ENCODE results near the gene BDH1. TPM values are rescaled to one million over a fixed set of nuclear protein-coding genes. Genes with fewer than 3 reads are reported as not detected.
"Not testable (repeated sequence)": the region's sequence is repeated elsewhere in the genome, so short reads cannot be mapped to it uniquely, and the experiment has no call there.

Gene BDH1
- total RNA-seq, 3 donors from 2014 or later = 70.7 to 83.8 (median 79.9) TPM

DNA sequence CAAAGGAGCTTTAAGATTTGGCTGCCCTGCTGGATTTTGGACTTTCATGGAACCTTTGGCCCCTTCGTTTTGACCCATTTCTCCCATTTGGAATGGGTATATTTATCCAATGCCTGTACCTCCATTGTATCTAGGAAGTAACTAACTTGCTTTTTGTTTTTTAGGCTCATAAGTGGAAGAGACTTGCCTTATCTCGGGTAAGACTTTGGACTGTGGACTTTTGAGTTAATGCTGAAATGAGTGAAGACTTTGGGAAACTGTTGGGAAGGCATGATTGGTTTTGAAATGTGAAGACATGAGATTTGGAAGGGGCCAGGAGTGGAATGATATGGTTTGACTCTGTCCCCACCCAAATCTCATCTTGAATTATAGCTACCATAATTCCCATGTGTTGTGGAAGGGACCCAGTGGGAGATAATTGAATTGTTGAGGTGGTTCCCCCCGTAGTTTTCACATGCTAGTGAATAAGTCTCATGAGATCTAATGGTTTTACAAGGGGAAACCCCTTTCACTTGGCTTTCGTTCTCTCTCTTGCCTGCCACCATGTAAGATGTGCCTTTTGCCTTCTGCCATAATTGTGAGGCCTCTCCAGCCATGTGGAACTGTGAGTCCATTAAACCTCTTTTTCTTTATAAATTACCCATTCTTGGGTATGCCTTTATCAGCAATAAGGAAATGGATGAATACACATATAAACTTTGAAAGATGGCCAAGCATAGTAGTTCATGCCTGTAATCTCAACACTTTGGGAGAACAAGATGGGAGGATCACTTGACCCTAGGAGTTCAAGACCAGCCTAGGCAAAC, 15.5 kb upstream of the BDH1 start:
- H3K9me3 Mint-ChIP-seq = peaks cover 15% of the 10 kb centered on the region
- ATAC-seq; H3K4me1 Mint-ChIP-seq (ENCODE audit: low read depth); H3K36me3 Mint-ChIP-seq (ENCODE audit: insufficient read depth); H3K4me3 Mint-ChIP-seq; DNase-seq: not testable (repeated sequence)
- H3K27me3 Mint-ChIP-seq (ENCODE audit: low read depth) = peaks cover 21% of the 10 kb centered on the region

DNA sequence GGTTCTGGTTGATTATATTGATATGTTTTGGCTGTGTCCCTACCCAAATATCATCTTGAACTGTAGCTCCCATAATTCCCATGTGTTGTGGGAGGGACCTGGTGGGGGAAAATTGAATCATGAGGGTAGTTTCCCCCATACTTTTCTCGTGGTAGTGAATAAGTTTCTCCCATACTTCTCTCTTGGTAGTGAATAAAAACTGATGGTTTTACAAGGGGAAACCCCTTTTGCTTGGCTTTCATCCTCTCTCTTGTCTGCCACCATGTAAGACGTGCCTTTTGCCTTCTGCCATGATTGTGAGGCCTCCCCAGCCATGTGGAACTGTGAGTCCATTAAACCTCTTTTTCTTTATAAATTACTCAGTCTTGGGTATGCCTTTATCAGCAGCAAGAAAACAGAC, 13.7 kb upstream of the BDH1 start:
- DNase-seq; ATAC-seq; H3K4me1 Mint-ChIP-seq (ENCODE audit: low read depth); H3K36me3 Mint-ChIP-seq (ENCODE audit: insufficient read depth); H3K4me3 Mint-ChIP-seq: not testable (repeated sequence)
- peaks cover 16% of the 10 kb centered on the region for H3K9me3 Mint-ChIP-seq
- H3K27me3 Mint-ChIP-seq (ENCODE audit: low read depth) = peaks cover 19% of the 10 kb centered on the region

DNA sequence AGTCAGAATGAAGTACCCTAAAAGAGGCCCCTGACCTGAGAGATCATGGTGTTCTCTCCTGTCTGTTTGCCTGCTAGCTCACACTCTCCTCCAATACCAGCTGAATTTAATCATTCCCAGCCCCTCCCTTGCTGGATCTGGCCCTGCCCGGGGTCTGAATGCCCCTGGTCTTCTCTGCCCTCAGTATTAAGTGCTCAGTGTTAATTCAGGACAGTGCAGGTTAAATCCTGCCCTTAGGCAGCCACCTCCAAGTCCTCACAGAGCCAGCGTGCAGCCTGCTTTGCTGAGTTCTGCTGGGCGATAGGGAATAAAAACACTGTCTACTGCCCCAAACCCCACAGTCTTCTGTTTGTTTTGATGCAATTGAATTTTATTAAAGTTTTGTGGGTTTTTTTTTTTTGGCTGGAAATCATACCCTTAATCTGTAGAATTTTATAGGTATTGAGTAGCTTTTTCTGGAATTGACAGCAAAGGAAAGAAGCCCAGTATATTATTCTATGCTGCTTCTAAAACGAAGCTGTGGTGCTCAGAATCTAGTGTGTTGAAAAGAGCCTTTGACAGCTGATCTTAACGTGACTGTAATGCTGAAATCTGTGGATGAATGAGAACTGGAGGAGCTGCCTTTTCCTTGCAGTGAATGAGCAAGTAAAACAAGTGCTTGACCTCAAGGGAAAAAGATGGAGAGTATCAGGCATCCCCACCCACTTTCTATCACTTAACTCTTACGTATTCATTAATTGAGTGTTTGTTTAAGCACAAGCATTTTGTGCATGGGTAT, 12.3 kb upstream of the BDH1 start:
- ATAC-seq (no peak), DNase-seq (no peak)
- Mint-ChIP-seq H3K4me3 (no peak overlapping the region), H3K4me1 (ENCODE audit: low read depth) (no peaks in the 10 kb centered on the region), H3K9me3 (peaks cover 21% of the 10 kb centered on the region), H3K36me3 (ENCODE audit: insufficient read depth) (no peaks in the 10 kb centered on the region), H3K27me3 (ENCODE audit: low read depth) (peaks cover 17% of the 10 kb centered on the region)

DNA sequence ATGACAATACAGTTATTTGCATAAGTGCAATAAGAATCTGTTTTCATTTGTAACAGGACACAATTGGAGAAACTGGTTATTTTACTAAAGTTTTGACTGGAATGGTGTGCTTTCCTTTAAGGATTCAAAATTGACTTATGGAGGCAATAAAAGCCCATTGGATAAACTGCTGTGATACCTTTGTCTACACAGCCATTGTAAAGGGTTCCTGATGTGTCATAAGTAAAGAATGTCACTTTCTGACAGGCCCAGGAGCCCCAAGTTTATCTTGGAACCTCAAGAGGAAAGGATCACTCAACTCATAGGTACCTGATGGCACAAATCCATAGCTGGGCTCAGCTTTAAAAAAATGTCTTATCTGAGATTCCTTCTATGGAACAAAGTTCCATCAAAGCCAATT, 10.4 kb upstream of the BDH1 start:
- not testable (repeated sequence) for H3K4me1 Mint-ChIP-seq (ENCODE audit: low read depth); H3K4me3 Mint-ChIP-seq; DNase-seq; ATAC-seq; H3K36me3 Mint-ChIP-seq (ENCODE audit: insufficient read depth)
- Mint-ChIP-seq H3K27me3 (ENCODE audit: low read depth) (peaks cover 22% of the 10 kb centered on the region), H3K9me3 (peaks cover 18% of the 10 kb centered on the region)

DNA sequence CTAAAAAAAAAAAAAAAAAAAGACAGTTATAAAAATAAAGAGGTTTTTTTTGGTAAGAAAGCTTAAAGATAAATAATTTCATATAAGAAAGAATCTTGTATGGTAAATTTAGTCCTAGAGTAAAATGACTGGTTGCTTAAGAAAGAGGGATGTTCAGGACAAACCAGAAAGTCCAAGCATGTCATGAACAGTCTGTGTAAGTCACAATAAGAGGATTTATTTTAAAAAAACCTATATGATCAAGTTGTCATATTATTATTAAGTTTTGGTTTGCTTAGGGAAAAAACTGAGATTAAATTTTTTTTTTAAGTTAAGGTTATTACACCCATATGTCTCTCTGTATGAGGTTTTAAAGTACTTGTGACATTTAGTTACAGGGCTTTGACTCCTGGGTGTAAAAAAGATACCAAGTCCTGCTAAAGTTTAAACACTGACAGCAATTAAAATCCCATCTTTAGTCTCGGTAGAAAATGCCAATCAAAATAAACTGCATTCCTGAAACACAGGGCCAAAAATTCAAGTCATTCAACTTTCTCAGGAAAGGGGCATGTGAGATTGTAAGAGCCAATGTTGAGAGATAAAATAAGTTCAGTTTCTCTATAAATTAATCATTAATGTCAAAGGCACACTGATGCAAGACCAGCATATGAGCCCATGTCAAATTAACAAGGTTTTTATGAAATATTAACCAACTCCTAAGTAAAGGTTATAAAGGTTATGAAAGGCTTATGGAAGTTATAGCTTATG, 8.5 kb upstream of the BDH1 start:
- Mint-ChIP-seq H3K4me3 (no peak overlapping the region), H3K9me3 (peaks cover 8% of the 10 kb centered on the region), H3K36me3 (ENCODE audit: insufficient read depth) (no peaks in the 10 kb centered on the region), H3K27me3 (ENCODE audit: low read depth) (peaks cover 23% of the 10 kb centered on the region), H3K4me1 (ENCODE audit: low read depth) (peaks cover 4% of the 10 kb centered on the region)
- DNase-seq (no peak), ATAC-seq (no peak)

DNA sequence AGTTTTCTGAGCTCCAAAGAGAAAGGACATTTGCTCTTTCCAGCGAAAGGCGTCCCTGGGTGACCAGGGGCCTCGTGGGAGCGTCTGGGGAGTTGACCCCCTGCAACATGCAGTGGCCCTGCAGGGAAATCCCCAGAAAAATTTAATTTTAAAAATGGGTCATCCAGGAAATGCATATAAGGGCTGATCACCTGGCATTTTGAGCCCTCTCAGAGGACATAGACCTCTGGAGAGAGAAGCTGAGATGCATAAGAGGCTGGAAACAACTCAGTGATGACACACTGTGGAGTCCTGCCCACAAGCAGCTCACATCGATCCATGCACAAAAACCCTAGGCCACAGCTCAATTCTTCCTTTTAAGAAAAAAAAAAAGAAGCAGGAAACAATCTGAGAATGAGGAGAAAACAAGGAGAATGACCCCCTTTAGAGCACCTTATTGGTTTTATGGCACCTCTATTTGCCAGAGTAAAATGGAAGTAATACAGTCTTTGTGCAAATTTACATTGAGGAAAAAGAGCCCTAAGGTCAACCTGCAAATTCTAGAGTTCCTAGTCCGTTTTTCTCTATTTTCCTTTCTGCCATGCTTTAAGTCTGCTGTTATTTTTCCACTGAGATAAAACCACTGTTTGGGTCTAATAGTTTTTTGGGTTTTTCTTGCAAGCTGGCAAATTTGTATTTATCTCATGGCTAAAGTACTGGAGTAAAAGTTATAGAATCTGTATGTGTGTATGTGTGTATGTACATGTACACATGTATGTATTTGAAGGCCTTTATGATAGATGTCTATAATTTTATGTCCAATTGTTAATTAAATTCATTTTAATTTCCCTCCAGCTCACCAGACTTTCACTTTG, 6.9 kb upstream of the BDH1 start:
- Mint-ChIP-seq H3K4me1 (ENCODE audit: low read depth) (peaks cover 4% of the 10 kb centered on the region), H3K9me3 (peaks cover 8% of the 10 kb centered on the region), H3K4me3 (no peak overlapping the region), H3K27me3 (ENCODE audit: low read depth) (peaks cover 28% of the 10 kb centered on the region), H3K36me3 (ENCODE audit: insufficient read depth) (no peaks in the 10 kb centered on the region)
- DNase-seq = no peak
- ATAC-seq = no peak

DNA sequence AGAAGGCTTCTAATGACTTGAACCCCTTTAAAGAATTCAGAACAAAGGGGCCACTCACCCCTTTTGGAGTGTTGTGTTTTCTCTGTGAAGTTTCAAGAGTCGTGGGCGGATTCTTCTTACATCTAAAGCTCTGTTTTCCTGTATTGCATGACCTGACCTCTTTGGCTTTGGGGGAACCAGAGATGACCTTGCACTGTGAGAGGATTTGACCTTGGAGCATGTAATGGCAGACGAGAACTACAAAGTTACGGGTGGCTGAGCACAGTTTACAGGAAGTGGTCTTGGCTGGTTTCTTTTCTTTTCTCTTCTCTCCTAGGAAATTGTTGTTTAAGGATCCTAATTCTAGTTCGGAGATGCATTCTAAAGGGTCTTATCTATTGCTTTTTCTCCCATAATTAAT, 6.2 kb upstream of the BDH1 start:
- Mint-ChIP-seq H3K36me3 (ENCODE audit: insufficient read depth) (no peaks in the 10 kb centered on the region), H3K4me3 (no peak overlapping the region), H3K27me3 (ENCODE audit: low read depth) (peaks cover 21% of the 10 kb centered on the region), H3K9me3 (peaks cover 8% of the 10 kb centered on the region), H3K4me1 (ENCODE audit: low read depth) (peaks cover 4% of the 10 kb centered on the region)
- ATAC-seq = no peak
- DNase-seq = no peak

DNA sequence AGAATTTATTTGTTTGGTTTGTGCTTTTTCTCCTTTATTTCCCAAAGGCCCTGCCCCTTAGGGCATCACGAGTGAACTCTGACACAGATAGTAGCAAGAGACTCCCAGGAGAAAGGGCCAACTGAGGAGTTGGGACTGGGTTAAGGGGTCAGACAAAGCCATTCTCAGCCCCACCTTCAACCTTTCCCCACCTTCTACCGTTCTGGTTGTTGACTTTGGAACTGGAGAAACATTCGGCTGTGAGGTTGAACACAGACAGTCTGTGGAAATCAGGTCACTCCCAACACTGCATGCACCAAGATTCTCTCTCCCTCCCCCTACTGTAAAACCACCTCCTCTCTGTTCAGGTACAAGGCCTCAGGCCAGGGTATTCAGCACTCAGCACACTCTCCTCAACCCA, 3.9 kb upstream of the BDH1 start:
- Mint-ChIP-seq H3K36me3 (ENCODE audit: insufficient read depth) (no peaks in the 10 kb centered on the region), H3K9me3 (peaks cover 8% of the 10 kb centered on the region), H3K4me1 (ENCODE audit: low read depth) (peaks cover 4% of the 10 kb centered on the region), H3K4me3 (no peak overlapping the region), H3K27me3 (ENCODE audit: low read depth) (peaks cover 18% of the 10 kb centered on the region)
- ATAC-seq (no peak), DNase-seq (no peak)

DNA sequence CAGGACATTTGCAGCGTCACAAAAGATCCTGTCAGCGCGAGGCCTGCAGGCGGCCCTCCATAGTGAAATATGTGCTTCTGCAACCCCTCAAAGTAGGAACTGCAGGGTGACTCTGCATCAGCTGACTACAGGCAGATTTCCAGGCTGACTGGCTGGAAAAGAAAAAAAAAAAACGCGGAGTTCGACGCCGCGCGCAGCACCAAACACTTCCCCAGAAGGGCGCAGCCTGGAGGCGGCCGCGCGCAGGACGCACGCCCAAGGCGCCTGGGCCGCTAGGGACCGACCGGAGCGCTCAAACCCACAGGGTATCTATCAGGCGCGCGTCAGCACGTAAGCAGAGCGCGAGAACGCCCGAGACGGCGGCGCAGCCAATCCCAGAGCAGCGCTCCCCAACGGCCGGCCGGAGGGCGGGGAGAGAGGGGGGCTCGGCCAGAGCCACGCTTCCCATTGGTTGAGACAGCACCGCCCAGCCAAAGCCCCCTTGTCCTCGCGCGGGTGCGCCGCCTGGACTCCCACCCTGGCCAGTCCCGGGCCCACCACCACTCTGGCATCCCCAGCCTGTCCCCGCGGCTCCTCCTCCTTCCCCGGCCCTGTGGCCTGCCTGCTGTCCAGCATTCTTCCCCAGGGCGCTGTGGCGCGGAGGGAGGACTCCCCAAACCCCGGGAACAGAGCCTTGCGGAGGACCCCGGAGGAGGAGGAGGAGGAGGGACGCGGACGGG, 1.0 kb downstream of the BDH1 start:
- H3K4me1 Mint-ChIP-seq (ENCODE audit: low read depth) = peaks cover 10% of the 10 kb centered on the region
- DNase-seq (peak; percentile 87), ATAC-seq (peak; percentile 94 to 95)
- H3K27me3 Mint-ChIP-seq (ENCODE audit: low read depth) = peaks cover 10% of the 10 kb centered on the region
- H3K36me3 Mint-ChIP-seq (ENCODE audit: insufficient read depth) = peaks cover 8% of the 10 kb centered on the region
- H3K4me3 Mint-ChIP-seq = peak overlapping the region; percentile 90
- no peaks in the 10 kb centered on the region for H3K9me3 Mint-ChIP-seq

DNA sequence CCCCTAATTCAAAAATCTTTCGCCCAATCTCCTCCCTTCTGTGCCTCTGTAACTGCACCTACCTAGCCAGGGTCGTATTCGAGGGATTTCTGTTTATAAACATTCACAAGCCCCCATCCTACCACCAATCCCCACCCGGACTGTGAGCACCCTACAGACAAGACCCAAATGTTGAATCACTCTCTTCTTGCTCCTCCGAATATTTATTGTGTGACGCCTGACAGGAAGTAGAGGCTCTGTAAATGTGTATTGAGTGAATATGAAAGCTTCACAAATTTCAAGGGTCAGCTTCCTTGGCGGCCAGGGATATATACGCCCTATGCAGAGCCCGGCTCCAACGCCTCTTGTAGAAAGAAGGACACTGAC, 1.6 kb downstream of the BDH1 start:
- no peaks in the 10 kb centered on the region for H3K9me3 Mint-ChIP-seq
- peaks cover 8% of the 10 kb centered on the region for H3K36me3 Mint-ChIP-seq (ENCODE audit: insufficient read depth)
- H3K27me3 Mint-ChIP-seq (ENCODE audit: low read depth) = peaks cover 7% of the 10 kb centered on the region
- peaks cover 10% of the 10 kb centered on the region for H3K4me1 Mint-ChIP-seq (ENCODE audit: low read depth)
- peak overlapping the region; percentile 90 for H3K4me3 Mint-ChIP-seq
- DNase-seq = no peak
- no peak for ATAC-seq

DNA sequence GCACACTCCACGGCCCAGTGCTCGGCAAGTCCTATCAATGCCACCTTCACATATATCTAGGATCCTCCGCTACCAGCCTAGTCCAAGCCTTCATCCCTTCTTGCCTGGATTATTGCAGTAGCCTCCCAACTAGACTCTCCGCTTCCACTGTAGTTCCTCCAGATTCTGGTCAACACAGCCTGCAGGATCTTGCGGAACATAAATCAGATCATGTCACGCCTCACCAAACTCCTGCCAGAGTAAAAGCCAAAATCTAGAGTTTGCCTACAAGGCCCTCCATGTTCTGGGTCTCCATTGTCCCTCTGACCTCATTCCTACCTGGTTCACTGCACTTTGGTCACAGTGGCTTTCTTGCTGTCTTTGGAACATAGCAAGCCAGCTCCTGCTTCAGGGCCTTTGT, 3.6 kb downstream of the BDH1 start:
- no peaks in the 10 kb centered on the region for H3K27me3 Mint-ChIP-seq (ENCODE audit: low read depth)
- H3K4me3 Mint-ChIP-seq = no peak overlapping the region
- no peak for DNase-seq
- H3K9me3 Mint-ChIP-seq = no peaks in the 10 kb centered on the region
- H3K36me3 Mint-ChIP-seq (ENCODE audit: insufficient read depth) = peaks cover 8% of the 10 kb centered on the region
- peaks cover 10% of the 10 kb centered on the region for H3K4me1 Mint-ChIP-seq (ENCODE audit: low read depth)
- no peak for ATAC-seq

DNA sequence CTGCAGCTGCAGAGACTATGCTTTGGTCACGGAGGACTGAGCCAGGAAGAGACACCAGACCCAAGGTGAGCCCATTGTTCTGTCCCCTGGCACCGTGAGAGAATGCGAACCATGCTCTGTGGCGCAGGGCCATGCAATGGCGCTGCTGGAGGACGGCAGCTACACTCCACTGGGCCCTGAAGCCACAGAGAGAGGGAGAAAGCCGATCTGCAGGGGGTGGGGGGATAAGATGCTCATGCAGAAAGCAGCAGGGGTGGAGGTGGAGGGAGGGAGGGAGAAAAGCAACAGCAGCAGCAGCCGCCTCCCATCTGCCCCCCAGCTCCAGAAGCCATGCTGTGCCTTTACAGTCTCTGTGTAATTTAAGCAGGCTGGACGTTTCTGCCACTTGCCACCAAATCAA, 5.3 kb downstream of the BDH1 start:
- H3K36me3 Mint-ChIP-seq (ENCODE audit: insufficient read depth) = peaks cover 8% of the 10 kb centered on the region
- no peak overlapping the region for H3K4me3 Mint-ChIP-seq
- DNase-seq (no peak), ATAC-seq (no peak)
- no peaks in the 10 kb centered on the region for H3K9me3 Mint-ChIP-seq
- H3K27me3 Mint-ChIP-seq (ENCODE audit: low read depth) = no peaks in the 10 kb centered on the region
- peaks cover 10% of the 10 kb centered on the region for H3K4me1 Mint-ChIP-seq (ENCODE audit: low read depth)

DNA sequence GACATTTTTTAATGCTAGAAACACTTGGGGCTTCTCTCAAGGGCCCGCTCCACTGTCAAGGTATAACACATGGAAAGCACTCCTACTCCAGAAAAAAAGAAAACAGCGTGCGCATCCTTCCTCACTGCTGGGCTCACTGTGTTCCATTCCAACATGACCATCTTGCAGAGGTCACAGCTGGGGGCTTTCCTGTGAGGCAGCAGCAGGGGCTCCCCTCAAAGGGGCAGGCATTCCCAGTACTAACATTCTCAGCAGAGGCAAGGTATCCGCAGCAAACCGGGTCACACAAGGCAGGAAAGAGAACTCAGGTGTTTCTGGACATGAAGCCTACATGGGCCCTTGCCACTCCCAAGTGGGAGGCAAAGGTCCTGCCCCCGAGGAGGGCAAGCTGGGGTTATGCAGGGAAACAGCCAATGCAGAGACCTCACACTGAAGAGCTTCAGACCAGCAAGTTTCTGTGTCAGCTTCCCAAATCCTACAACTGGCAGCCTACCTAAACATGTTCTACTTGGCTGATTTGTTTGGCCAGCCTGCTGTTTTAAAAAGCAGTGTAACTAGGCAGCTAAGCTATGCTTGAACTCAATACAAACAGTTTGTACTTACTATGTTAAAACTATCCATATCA, 6.4 kb downstream of the BDH1 start:
- no peak for ATAC-seq
- H3K27me3 Mint-ChIP-seq (ENCODE audit: low read depth) = no peaks in the 10 kb centered on the region
- no peak overlapping the region for H3K4me3 Mint-ChIP-seq
- H3K9me3 Mint-ChIP-seq = no peaks in the 10 kb centered on the region
- peaks cover 8% of the 10 kb centered on the region for H3K4me1 Mint-ChIP-seq (ENCODE audit: low read depth)
- DNase-seq = no peak
- H3K36me3 Mint-ChIP-seq (ENCODE audit: insufficient read depth) = peaks cover 12% of the 10 kb centered on the region

Data from activated T-cell treated with anti-CD3 and anti-CD28 coated beads, Interleukin-2, amount 50 U/mL, for 4 hours (primary cell).